Esophagus muscularis mucosa (tissue), 4 donors: Measurements from ENCODE around the gene ATG10. TPM values are rescaled to one million over a fixed set of nuclear protein-coding genes. Genes with fewer than 3 reads are reported as not detected.

Source experiments
- DNase-seq: peaks from one replicate; pipeline ENCODE4 v3.0.0-alpha.2; 2017; ENCODE audit errors: extremely low spot score
- H3K27ac ChIP-seq, 4 donors: fragments of 200-600 bp; sonication (generic); replicated peaks in 1 of 4; 1 replicate in 3 of 4; 2 replicates in 1 of 4; pipeline ENCODE4 v1.5.1; 2016 to 2019; ENCODE audit warnings: mild to moderate bottlenecking in 1 of 4
- H3K27me3 ChIP-seq, 4 donors: fragments of 200-600 bp; sonication (generic); one replicate each; pipeline versions ENCODE4 v1.5.1 to v1.6.0; 2016 to 2019
- H3K36me3 ChIP-seq, 4 donors: fragments of 200-600 bp; sonication (generic); one replicate each; pipeline ENCODE4 v1.5.1; 2016 to 2019
- H3K4me1 ChIP-seq, 4 donors: fragments of 200-600 bp; sonication (generic); one replicate each; pipeline ENCODE4 v1.5.1; 2016 to 2019
- H3K4me3 ChIP-seq, 4 donors: fragments of 200-600 bp; sonication (generic); 1 replicate in 2 of 4; 2 replicates in 2 of 4; pipeline ENCODE4 v1.5.1; 2016 to 2019; ENCODE audit warnings: mild to moderate bottlenecking in 4 of 4, moderate library complexity in 1 of 4
- H3K9me3 ChIP-seq, 4 donors: fragments of 200-600 bp; sonication (generic); 1 replicate in 3 of 4; 2 replicates in 1 of 4; pipeline ENCODE4 v1.5.1; 2016 to 2019
- CTCF ChIP-seq, 3 experiments: fragments of 200-600 bp in 2 of 3; fragments of 450-650 bp in 1 of 3; sonication (generic) in 2 of 3; IDR thresholded peaks; one replicate each; pipeline ENCODE4 v1.5.1; 2017 to 2019; ENCODE audit warnings: antibody characterized with exemption in 3 of 3, mild to moderate bottlenecking in 2 of 3, moderate library complexity in 1 of 3
- EP300 ChIP-seq: sonication (generic); formaldehyde crosslinking; IDR thresholded peaks from one replicate; pipeline ENCODE4 v1.6.1; 2017; ENCODE audit warnings: antibody characterized with exemption
- POLR2A ChIP-seq: fragments of 450-650 bp; IDR thresholded peaks from one replicate; pipeline ENCODE4 v1.6.1; 2017; ENCODE audit warnings: antibody characterized with exemption, moderate library complexity, mild to moderate bottlenecking, low read depth
- POLR2AphosphoS5 ChIP-seq, 2 donors: sonication (generic); formaldehyde crosslinking; IDR thresholded peaks; one replicate each; pipeline ENCODE4 v1.6.1; 2017; ENCODE audit warnings: antibody characterized with exemption in 2 of 2
- whole genome bisulfite sequencing: methylation state at CpG from one replicate; pipeline ENCODE4 v1.1.5; 2018; 5-methylcytosine and 5-hydroxymethylcytosine counted together
- intact Hi-C: fragments of 100-400 bp; cut with DNase I; formaldehyde crosslinking; loops from one replicate; pipeline ENCODE4 v1.15.1; 2023
- total RNA-seq, 4 donors: library from RNA; depleted of rRNA; stranded (reverse); fragments of >200 nt; gene quantifications; one replicate each; pipeline versions ENCODE4 v1.1.0 to v1.2.1, GENCODE V29; 2016

ATG10 gene
- total RNA-seq, 4 donors from 2014 or later, result 5.2 to 9.1 (median 7.3) TPM

GRCh38 chr5:82295144-82295543, 323.3 kb downstream of the ATG10 start:
- no peaks in the 10 kb centered on the region for H3K36me3 ChIP-seq
- no peaks in the 10 kb centered on the region for H3K27me3 ChIP-seq
- no peaks in the 10 kb centered on the region for H3K4me1 ChIP-seq
- no peak overlapping the region for H3K4me3 ChIP-seq
- no peak for DNase-seq
- no peaks in the 10 kb centered on the region for H3K9me3 ChIP-seq
- H3K27ac ChIP-seq, result no peak overlapping the region
- TF ChIP-seq CTCF (IDR thresholded peaks at IDR 0.05) (no peak), POLR2A (no peak), POLR2AphosphoS5 (IDR thresholded peaks at IDR 0.05) (no peak), EP300 (no peak)
- intact Hi-C loops, result no loop called here

- WGBS, result 91% methylated on average over 2 of the region's 2 CpGs
- H3K36me3 ChIP-seq, result no peaks in the 10 kb centered on the region
- no peak for DNase-seq
- intact Hi-C loops, result no loop called here
- no peak overlapping the region for H3K4me3 ChIP-seq
- no peak for TF ChIP-seq POLR2A
- no peak for TF ChIP-seq CTCF (IDR thresholded peaks at IDR 0.05)
- TF ChIP-seq POLR2AphosphoS5 (IDR thresholded peaks at IDR 0.05), result no peak
- TF ChIP-seq EP300, result no peak
- H3K27ac ChIP-seq, result no peak overlapping the region
- no peaks in the 10 kb centered on the region for H3K4me1 ChIP-seq
- H3K27me3 ChIP-seq, result no peaks in the 10 kb centered on the region
- H3K9me3 ChIP-seq, result no peaks in the 10 kb centered on the region
These were observed 324.2 kb downstream of the ATG10 start for GRCh38 chr5:82295959-82296531.

GRCh38 chr5:82296929-82297328, 325.1 kb downstream of the ATG10 start:
- H3K4me1 ChIP-seq, result no peaks in the 10 kb centered on the region
- no peak for TF ChIP-seq CTCF (IDR thresholded peaks at IDR 0.05)
- TF ChIP-seq POLR2AphosphoS5 (IDR thresholded peaks at IDR 0.05), result no peak
- TF ChIP-seq EP300, result no peak
- TF ChIP-seq POLR2A, result no peak
- WGBS, result 94% methylated on average over 4 of the region's 4 CpGs
- H3K27me3 ChIP-seq, result no peaks in the 10 kb centered on the region
- no peak for DNase-seq
- intact Hi-C loops, result no loop called here
- H3K36me3 ChIP-seq, result no peaks in the 10 kb centered on the region
- H3K9me3 ChIP-seq, result no peaks in the 10 kb centered on the region
- no peak overlapping the region for H3K27ac ChIP-seq
- H3K4me3 ChIP-seq, result no peak overlapping the region

- 64% methylated on average over 3 of the region's 3 CpGs for WGBS
- no peaks in the 10 kb centered on the region for H3K4me1 ChIP-seq
- H3K27me3 ChIP-seq, result no peaks in the 10 kb centered on the region
- no peak for TF ChIP-seq POLR2AphosphoS5 (IDR thresholded peaks at IDR 0.05)
- TF ChIP-seq EP300, result no peak
- TF ChIP-seq CTCF (IDR thresholded peaks at IDR 0.05), result no peak
- no peak for TF ChIP-seq POLR2A
- no peak overlapping the region for H3K27ac ChIP-seq
- intact Hi-C loops, result no loop called here
- H3K36me3 ChIP-seq, result no peaks in the 10 kb centered on the region
- no peak overlapping the region for H3K4me3 ChIP-seq
- no peaks in the 10 kb centered on the region for H3K9me3 ChIP-seq
- no peak for DNase-seq
These were observed 325.9 kb downstream of the ATG10 start for GRCh38 chr5:82297711-82298110.

- DNase-seq, result no peak
- H3K36me3 ChIP-seq, result no peaks in the 10 kb centered on the region
- intact Hi-C loops, result no loop called here
- no peaks in the 10 kb centered on the region for H3K27me3 ChIP-seq
- no peaks in the 10 kb centered on the region for H3K4me1 ChIP-seq
- H3K4me3 ChIP-seq, result no peak overlapping the region
- TF ChIP-seq POLR2AphosphoS5 (IDR thresholded peaks at IDR 0.05), result no peak
- no peak for TF ChIP-seq CTCF (IDR thresholded peaks at IDR 0.05)
- TF ChIP-seq EP300, result no peak
- no peaks in the 10 kb centered on the region for H3K9me3 ChIP-seq
- no peak overlapping the region for H3K27ac ChIP-seq
- 75% methylated on average over 1 of the region's 2 CpGs for WGBS
These were observed 326.8 kb downstream of the ATG10 start for GRCh38 chr5:82298668-82299067.
